IPS-11a (cell line): ENCODE measurements around the gene AGRP.
"Not testable (repeated sequence)": the region's sequence is repeated elsewhere in the genome, so short reads cannot be mapped to it uniquely, and the experiment has no call there.

Experiments
- H3K4me3 ChIP-seq: one replicate; pipeline ENCODE4 v1.5.1; 2013; ENCODE audit warnings: low read depth, low read length, control low read depth

The AGRP gene

GRCh38 chr16:67504031-67505021, 21.0 kb upstream of the AGRP start:
- H3K4me3 ChIP-seq: no peak overlapping the region

DNA sequence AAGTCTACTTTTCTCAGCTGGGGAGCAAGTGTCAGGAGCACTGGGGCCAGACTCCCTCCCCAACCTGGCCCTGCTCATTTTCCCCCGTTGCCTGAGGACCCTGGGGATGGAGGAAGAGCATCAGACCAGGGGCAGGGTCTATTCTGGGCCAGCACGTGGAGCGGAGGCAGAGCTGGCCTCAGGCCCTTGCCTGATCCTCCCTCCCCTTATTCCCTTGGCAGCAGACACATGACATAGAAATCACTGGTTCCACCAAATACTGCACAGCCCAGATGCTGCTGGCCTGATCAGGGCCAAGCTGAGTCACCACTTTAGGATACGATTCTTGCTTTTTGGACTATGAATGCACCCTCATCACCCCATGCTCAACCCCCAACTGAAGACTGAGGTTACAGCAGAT, 15.8 kb upstream of the AGRP start:
- H3K4me3 ChIP-seq: no peak overlapping the region

- no peak overlapping the region for H3K4me3 ChIP-seq
Observed at GRCh38 chr16:67490335-67491096, 7.2 kb upstream of the AGRP start.

GRCh38 chr16:67489401-67490083, 6.2 kb upstream of the AGRP start:
- H3K4me3 ChIP-seq: no peak overlapping the region

DNA sequence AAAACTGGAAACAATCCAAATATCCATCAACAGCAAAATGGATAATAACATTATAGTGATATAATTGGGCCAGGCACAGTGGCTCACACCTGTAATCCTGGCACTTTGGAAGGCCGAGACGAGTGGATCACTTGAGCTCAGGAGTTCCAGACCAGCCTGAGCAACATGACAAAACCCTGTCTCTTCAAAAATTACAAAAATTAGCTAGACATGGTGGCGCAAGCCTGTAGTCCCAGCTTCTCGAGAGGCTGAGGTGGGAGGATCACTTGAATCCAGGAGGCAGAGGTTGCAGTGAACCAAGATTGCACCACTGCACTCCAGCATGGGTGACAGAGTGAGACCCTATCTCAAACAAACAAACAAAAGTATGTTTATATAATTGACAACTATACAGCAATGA, 4.2 kb upstream of the AGRP start:
- H3K4me3 ChIP-seq: not testable (repeated sequence)

- no peak overlapping the region for H3K4me3 ChIP-seq
Observed at GRCh38 chr16:67486805-67487204, 3.5 kb upstream of the AGRP start.

DNA sequence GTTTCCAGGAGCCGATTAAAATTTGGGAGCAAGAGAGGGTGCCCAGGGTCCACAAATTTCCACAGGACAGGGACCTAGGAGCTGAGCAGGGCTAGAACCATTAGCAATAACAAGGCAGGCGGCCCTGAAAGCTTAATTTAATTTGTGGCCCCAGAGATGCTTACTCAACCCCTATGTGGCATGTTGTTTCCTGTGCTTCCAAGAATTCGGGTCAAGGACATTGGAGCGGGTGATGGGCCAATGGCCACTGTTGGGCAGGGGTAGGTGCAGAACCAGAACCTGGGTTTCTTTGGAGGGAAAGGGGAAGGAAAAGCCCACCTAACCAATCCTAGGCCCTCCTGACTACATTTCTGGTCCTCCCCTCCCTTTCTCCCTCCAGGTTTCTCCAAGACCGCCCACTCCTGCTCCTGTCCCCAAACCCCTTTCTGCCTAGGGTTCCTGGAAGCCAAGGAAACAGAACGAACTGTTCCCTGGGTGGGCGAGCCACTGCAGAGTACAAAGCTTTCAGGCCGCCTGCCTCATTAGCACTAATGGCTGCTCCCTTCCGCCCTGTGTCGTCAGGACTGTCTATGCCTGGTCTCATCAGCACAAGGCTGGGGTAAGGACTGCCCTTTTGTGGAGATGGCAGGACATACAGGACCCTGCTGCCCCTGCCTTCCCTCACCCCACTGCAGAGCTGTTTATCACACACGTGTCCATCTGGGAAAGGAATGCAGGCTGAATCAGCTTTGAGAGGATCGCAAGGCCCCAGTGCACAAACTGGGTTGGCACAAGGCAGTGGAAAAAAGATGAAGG, 581 bp upstream of the AGRP start:
- no peak overlapping the region for H3K4me3 ChIP-seq

DNA sequence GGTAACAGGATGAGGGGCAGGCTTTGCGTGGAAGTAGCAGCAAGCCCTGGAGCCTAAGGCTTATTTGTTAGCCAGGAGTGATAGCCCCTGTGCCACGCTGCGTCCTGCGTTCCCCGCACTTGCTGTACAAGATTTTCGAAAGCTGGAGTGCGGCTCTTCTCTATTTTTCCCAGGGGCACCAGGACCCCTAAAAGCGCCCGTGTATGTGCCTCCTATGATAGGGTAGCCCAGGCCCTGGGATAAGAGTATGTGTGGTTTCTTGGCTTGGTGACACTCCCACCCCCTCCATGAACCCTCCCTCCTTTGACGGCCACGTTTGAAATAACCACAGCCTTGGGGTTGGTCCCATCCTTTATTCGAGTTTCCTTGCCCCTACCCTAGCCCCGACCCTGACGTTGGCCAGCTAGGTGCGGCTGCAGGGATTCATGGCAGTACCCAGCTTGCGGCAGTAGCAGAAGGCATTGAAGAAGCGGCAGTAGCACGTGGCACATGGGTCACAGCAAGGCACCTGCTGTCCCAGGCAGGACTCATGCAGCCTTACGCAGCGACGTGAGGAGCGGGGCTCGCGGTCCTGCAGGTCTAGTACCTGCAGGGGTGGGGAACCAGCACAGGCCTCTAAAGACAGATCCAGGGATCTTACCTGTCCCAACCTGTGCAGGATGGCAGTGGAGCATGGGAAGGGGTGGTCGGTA, 968 bp downstream of the AGRP start:
- no peak overlapping the region for H3K4me3 ChIP-seq

DNA sequence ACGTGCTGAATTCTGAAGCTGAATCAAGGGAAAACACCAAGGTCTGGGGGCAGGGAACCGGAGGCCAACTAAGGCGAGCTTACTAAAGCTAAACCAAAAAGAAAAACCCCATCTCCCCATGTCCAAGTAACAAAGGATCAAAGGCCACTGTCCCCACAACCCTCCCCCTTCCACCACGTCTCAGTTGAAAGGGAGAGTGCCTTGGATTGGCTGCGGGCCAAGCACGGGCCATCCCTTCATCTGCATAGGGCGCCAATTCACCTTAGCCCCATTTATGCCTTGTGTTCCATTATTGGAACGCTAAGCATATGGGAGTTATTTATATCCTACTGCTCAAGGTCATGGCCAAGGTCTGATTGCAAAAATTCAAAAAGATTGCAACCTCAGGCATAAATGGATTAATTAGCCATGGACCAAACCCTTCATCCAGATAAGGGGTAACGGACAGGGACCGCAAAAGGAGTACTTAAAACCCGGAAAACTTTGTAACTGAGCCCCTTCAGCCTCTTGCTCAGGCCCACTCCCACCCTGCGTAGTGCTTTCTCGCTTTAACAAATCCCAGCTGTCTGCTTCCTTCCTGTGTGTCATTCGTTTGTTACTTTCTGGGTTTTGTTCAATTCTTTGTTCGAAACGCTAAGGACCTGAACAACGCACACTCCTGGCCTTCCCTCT, 1.6 kb downstream of the AGRP start:
- peak overlapping the region; percentile 25 for H3K4me3 ChIP-seq

- H3K4me3 ChIP-seq: peak within 1 kb of the TSS; percentile 96
Observed at GRCh38 chr16:67480833-67481560, 2.4 kb downstream of the AGRP start, which contains the start of gene ATP6V0D1. TSS of gene ATP6V0D1 (minus strand) at chr16:67481157. CDS start at chr16:67481086, 71 bp downstream.

- no peak overlapping the region for H3K4me3 ChIP-seq
Observed at GRCh38 chr16:67477960-67478554, 5.3 kb downstream of the AGRP start.

DNA sequence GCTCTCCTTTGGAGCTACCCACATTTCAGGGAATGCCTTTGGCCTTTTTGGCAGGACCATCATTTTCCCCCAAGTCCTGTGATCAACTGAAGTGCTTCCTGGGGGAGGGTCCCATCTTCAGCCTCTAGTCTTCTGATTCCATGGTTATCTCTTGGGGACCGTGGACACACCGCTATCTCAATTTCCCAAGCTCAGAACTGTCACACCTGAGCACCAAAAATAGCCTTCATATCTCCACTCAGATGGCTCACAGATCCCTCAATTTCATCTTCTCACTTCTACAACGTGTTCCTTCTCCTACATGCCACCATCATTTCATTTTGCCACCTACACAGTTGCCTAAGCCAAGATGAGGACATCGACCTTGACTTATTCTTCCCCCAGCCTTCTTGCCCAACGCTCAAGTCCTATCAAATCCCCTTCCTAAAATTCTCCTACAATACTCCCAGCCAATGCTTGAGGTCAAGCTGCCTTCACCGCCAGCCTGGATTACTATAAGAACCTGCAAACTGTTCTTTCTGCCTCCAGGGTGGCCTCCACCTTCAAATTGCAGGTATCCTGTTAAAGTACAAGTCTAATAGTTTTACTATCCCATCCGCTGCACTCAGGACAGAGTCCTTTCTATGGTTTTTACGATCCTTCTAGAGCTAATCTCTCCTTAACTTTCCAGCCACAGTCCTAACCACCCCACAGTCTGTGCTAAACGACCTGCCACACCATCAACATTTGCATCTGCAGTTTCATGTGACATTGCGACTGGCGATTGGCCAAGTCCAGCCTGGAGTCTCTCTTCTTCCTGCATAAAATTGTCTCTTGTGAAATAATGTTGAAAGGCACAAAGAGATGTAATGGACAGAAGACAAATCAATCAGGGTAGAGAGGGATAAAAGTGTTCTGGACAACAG, 8.5 kb downstream of the AGRP start:
- no peak overlapping the region for H3K4me3 ChIP-seq

DNA sequence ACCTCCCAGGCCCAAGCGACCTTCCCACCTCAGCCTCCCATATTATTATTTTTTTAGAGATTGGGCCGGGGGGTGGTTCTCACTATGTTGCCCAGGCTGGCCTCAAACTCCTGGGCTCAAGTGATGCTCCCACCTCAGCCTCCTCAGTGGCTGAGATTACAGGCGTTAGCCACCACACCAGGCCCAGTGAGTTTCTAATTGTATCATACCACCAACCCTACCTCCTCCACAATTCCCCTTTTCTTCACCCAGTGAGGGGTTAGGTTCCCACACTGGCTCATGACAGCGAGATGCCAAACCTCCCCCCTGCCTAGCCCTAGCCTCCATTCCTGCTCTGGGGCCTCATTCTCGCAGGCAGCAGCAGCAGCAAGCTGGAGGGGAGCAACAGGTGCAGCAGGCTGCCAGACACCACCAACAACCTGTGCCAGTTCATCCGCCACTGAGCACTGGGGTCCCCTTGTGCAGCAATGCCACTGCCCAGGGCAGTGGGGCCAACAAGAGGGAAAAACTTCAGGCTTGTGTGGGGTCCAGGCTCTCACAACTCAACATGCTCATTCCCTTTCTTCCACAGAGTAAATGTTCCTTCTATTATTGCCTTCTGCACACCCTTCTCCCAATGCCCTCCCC, 11.5 kb downstream of the AGRP start:
- no peak overlapping the region for H3K4me3 ChIP-seq

DNA sequence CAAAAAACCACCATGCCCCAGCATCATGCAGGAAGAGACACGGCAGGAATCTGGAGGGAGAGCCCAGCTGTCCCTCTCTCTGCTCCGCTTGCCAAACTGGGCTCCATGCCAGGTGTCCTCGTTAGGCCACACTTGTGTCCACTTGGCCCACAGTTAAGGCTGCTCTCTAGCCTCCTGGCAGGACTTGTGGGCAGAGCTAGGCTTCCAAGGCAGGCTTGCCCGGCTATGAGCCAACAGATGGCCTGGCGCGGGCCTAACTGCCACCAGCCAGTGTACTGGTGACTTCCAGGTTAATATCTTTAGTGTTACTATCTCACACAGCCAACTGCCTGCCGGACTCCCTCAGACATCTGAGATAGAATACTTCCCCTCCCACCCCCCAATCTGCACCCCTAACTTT, 13.0 kb downstream of the AGRP start:
- H3K4me3 ChIP-seq: no peak overlapping the region

- H3K4me3 ChIP-seq: no peak overlapping the region
Observed at GRCh38 chr16:67468731-67469130, 14.6 kb downstream of the AGRP start.

DNA sequence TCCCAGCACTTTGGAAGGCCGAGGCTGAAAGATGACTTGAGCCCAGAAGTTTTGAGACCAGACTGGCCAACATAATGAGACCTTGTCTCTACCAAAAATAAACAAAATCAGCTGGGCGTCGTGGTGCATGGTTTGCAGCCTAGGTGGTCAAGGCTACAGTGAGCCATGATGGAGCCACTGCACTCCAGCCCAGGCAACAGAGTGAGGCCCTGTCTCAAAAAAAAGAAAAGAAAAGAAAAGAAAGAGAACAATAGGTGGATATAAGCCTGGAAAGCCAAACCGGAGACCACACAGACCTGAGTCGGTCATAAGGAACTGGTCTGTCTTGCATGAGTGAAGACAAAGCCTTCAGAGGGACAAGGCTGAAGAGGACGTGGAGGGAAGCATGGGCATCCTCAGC, 16.8 kb downstream of the AGRP start:
- no peak overlapping the region for H3K4me3 ChIP-seq

- H3K4me3 ChIP-seq: no peak overlapping the region
Observed at GRCh38 chr16:67464565-67464964, 18.8 kb downstream of the AGRP start.
